GM21381 (cell line): Measurements from ENCODE around the gene OARD1.
"Not testable (repeated sequence)": the region's sequence is repeated elsewhere in the genome, so short reads cannot be mapped to it uniquely, and the experiment has no call there.

Source experiments
- ATAC-seq: cut with Tn5 transposase; IDR thresholded peaks from one replicate; pipeline ENCODE4 v1.9.1; 2021; ENCODE audit warnings: mild to moderate bottlenecking, moderate library complexity; ENCODE audit not compliant: unreplicated experiment

The OARD1 gene

GRCh38 chr6:41028561-41029412 is 43.4 kb downstream of the OARD1 start:
- ATAC-seq, result peak; percentile 35

- peak; percentile 84 for ATAC-seq
These were observed 44.2 kb downstream of the OARD1 start for GRCh38 chr6:41027799-41028560.

- ATAC-seq, result no peak
These were observed 44.9 kb downstream of the OARD1 start for GRCh38 chr6:41027241-41027640.

- no peak for ATAC-seq
These were observed 46.1 kb downstream of the OARD1 start for GRCh38 chr6:41025966-41026530.

- no peak for ATAC-seq
These were observed 49.0 kb downstream of the OARD1 start for GRCh38 chr6:41023114-41023513.

GRCh38 chr6:41022294-41022693 is 49.9 kb downstream of the OARD1 start:
- ATAC-seq, result no peak

GRCh38 chr6:41021832-41022231 is 50.3 kb downstream of the OARD1 start:
- no peak for ATAC-seq

GRCh38 chr6:41017663-41018062 is 54.5 kb downstream of the OARD1 start:
- ATAC-seq, result no peak

GRCh38 chr6:41015860-41016259 is 56.3 kb downstream of the OARD1 start:
- not testable (repeated sequence) for ATAC-seq

GRCh38 chr6:41014780-41015179 is 57.4 kb downstream of the OARD1 start:
- no peak for ATAC-seq
